GM21528 (cell line): ENCODE data around the gene JAML.

Experiments used
- ATAC-seq: cut with Tn5 transposase; IDR thresholded peaks from one replicate; pipeline ENCODE4 v1.9.1; 2021; ENCODE audit warnings: mild to moderate bottlenecking, moderate library complexity; ENCODE audit not compliant: unreplicated experiment, low FRiP score

Gene JAML

GRCh38 chr11:118170231-118170630, 54.6 kb downstream of the JAML start:
- ATAC-seq, result no peak

- no peak for ATAC-seq
Measured at GRCh38 chr11:118169300-118170140, 55.3 kb downstream of the JAML start.

- no peak for ATAC-seq
Measured at GRCh38 chr11:118168751-118169150, 56.1 kb downstream of the JAML start.

GRCh38 chr11:118168316-118168715, 56.5 kb downstream of the JAML start:
- no peak for ATAC-seq

GRCh38 chr11:118167906-118168305, 56.9 kb downstream of the JAML start:
- no peak for ATAC-seq

- ATAC-seq, result no peak
Measured at GRCh38 chr11:118167253-118167652, 57.6 kb downstream of the JAML start.

- no peak for ATAC-seq
Measured at GRCh38 chr11:118166641-118167040, 58.2 kb downstream of the JAML start.

- ATAC-seq, result no peak
Measured at GRCh38 chr11:118164885-118165284, 59.9 kb downstream of the JAML start.

GRCh38 chr11:118163494-118163893, 61.3 kb downstream of the JAML start:
- ATAC-seq, result no peak

GRCh38 chr11:118162846-118163245, 62.0 kb downstream of the JAML start:
- ATAC-seq, result no peak

GRCh38 chr11:118161786-118162185, 63.0 kb downstream of the JAML start:
- ATAC-seq, result no peak

GRCh38 chr11:118157186-118157895, 67.5 kb downstream of the JAML start:
- no peak for ATAC-seq

GRCh38 chr11:118156531-118157185, 68.2 kb downstream of the JAML start:
- no peak for ATAC-seq

GRCh38 chr11:118155776-118156530, 68.9 kb downstream of the JAML start:
- ATAC-seq, result no peak

GRCh38 chr11:118154641-118155040, 70.2 kb downstream of the JAML start:
- no peak for ATAC-seq

- no peak for ATAC-seq
Measured at GRCh38 chr11:118153976-118154375, 70.8 kb downstream of the JAML start.

GRCh38 chr11:118153516-118153915, 71.3 kb downstream of the JAML start:
- no peak for ATAC-seq

GRCh38 chr11:118152552-118153471, 72.0 kb downstream of the JAML start, which contains the start of gene SCN4B:
Gene SCN4B, minus strand, starts transcription at chr11:118152823. Its CDS starts 150 bp downstream, at chr11:118152673.
- no peak for ATAC-seq

- ATAC-seq, result no peak
Measured at GRCh38 chr11:118152020-118152551, 72.7 kb downstream of the JAML start.
